Prostate gland (tissue), 2 donors: Measurements from ENCODE around the gene CCDC144A.

Source experiments
- POLR2A ChIP-seq: fragments of 450-650 bp; IDR thresholded peaks from one replicate; pipeline ENCODE4 v1.6.1; 2016; ENCODE audit warnings: antibody characterized with exemption, mild to moderate bottlenecking
- POLR2AphosphoS5 ChIP-seq: sonication (generic); formaldehyde crosslinking; IDR thresholded peaks from one replicate; pipeline ENCODE4 v1.6.1; 2017; ENCODE audit warnings: antibody characterized with exemption
- TF ChIP-seq, protein P1 (sequence below), 4 experiments: fragments of 200-600 bp in 2 of 4; fragments of 450-650 bp in 2 of 4; sonication (generic) in 2 of 4; IDR thresholded peaks; 1 replicate in 3 of 4; 2 replicates in 1 of 4; pipeline ENCODE4 v1.5.1; 2016 to 2019; ENCODE audit warnings: antibody characterized with exemption in 4 of 4, mild to moderate bottlenecking in 2 of 4, moderate library complexity in 2 of 4

DNA sequence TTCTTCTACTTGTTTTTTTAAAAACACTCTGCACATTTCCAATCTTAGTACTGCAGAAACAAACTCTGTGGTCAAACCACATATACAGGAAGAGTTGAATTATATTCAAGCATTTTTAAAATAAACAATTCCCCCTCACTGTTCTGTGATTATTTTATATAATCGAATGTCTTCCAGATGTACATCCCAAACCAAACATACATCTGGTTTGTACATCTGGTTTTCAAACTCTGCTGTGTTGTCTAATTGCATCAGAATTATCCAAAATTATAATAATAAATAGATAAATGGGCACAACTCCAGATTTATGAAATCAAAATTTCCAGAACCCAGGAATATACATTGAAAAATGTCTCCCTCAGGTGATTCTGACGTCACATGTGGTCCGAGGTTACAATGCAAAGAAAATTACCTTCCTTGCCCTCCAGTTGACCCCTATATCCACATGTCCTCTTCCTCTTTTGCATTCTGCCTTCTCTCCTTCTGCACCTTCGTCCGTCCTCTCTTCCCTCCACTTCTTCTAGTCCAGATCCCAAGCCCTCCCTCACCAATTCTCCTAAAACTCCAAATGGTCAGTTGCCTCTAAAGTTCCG is 13.3 kb upstream of the CCDC144A start:
- no peak for TF ChIP-seq POLR2A
- TF ChIP-seq, protein P1, sequence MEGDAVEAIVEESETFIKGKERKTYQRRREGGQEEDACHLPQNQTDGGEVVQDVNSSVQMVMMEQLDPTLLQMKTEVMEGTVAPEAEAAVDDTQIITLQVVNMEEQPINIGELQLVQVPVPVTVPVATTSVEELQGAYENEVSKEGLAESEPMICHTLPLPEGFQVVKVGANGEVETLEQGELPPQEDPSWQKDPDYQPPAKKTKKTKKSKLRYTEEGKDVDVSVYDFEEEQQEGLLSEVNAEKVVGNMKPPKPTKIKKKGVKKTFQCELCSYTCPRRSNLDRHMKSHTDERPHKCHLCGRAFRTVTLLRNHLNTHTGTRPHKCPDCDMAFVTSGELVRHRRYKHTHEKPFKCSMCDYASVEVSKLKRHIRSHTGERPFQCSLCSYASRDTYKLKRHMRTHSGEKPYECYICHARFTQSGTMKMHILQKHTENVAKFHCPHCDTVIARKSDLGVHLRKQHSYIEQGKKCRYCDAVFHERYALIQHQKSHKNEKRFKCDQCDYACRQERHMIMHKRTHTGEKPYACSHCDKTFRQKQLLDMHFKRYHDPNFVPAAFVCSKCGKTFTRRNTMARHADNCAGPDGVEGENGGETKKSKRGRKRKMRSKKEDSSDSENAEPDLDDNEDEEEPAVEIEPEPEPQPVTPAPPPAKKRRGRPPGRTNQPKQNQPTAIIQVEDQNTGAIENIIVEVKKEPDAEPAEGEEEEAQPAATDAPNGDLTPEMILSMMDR (IDR thresholded peaks at IDR 0.05) = no peak
- TF ChIP-seq POLR2AphosphoS5 = no peak
